Mesenchymal stem cell (in vitro differentiated cells and primary cell): ENCODE data around the gene CHCHD3.

Source experiments
- DNase-seq: peaks from one replicate; pipeline ENCODE4 v3.0.0-alpha.2; 2013
- H2AFZ ChIP-seq: one replicate; pipeline ENCODE4 v1.6.1; 2013; ENCODE audit warnings: low read depth, mild to moderate bottlenecking, control low read depth, inconsistent platforms, low read length, moderate library complexity
- H2AK5ac ChIP-seq: 2 replicates; pipeline ENCODE4 v1.6.1; 2013; ENCODE audit warnings: low read length, moderate library complexity, mild to moderate bottlenecking, inconsistent platforms; ENCODE audit not compliant: severe bottlenecking
- H2BK120ac ChIP-seq: one replicate; pipeline ENCODE4 v1.6.1; 2013; ENCODE audit warnings: low read depth, mild to moderate bottlenecking, inconsistent platforms, low read length, moderate library complexity
- H2BK12ac ChIP-seq, 2 experiments: one replicate each; pipeline ENCODE4 v1.6.1; 2013; ENCODE audit warnings: inconsistent platforms in 2 of 2, low read length in 2 of 2, mild to moderate bottlenecking in 2 of 2, moderate library complexity in 2 of 2, control low read depth in 1 of 2
- H2BK15ac ChIP-seq: one replicate; pipeline ENCODE4 v1.6.1; 2013; ENCODE audit warnings: mild to moderate bottlenecking, low read depth, inconsistent platforms; ENCODE audit not compliant: poor library complexity, severe bottlenecking
- H2BK5ac ChIP-seq: 2 replicates; pipeline ENCODE4 v1.6.1; 2013; ENCODE audit warnings: low read depth, mild to moderate bottlenecking, low read length, control low read depth, inconsistent platforms; ENCODE audit not compliant: poor library complexity, severe bottlenecking
- H3K14ac ChIP-seq, 2 experiments: one replicate each; pipeline ENCODE4 v1.6.1; 2013; ENCODE audit warnings: inconsistent platforms in 2 of 2, low read length in 2 of 2, control low read depth in 1 of 2, mild to moderate bottlenecking in 1 of 2, moderate library complexity in 1 of 2
- H3K18ac ChIP-seq, 2 experiments: one replicate each; pipeline ENCODE4 v1.6.1; 2013; ENCODE audit warnings: inconsistent platforms in 2 of 2, low read length in 2 of 2, control low read depth in 1 of 2, low read depth in 1 of 2, mild to moderate bottlenecking in 1 of 2
- H3K23ac ChIP-seq, 2 experiments: one replicate each; pipeline ENCODE4 v1.6.1; 2013; ENCODE audit warnings: inconsistent platforms in 2 of 2, low read length in 2 of 2, mild to moderate bottlenecking in 2 of 2, moderate library complexity in 2 of 2, control low read depth in 1 of 2
- H3K27ac ChIP-seq: 2 replicates; pipeline ENCODE4 v1.5.1; 2013; ENCODE audit warnings: mild to moderate bottlenecking, moderate library complexity, low read length, control low read depth, inconsistent platforms; ENCODE audit not compliant: poor library complexity, severe bottlenecking
- H3K27me3 ChIP-seq, 2 experiments: 2 replicates each; pipeline versions ENCODE4 v1.6.1 to v1.7.0; 2013; ENCODE audit warnings: low read length in 2 of 2, mild to moderate bottlenecking in 2 of 2, moderate library complexity in 2 of 2, control low read depth in 1 of 2, inconsistent platforms in 1 of 2; ENCODE audit not compliant: control insufficient read depth in 1 of 2, insufficient read depth in 1 of 2
- H3K36me3 ChIP-seq, 2 experiments: 2 replicates each; pipeline versions ENCODE4 v1.6.1 to v1.7.0; 2013; ENCODE audit warnings: low read length in 2 of 2, control low read depth in 1 of 2, inconsistent platforms in 1 of 2, low read depth in 1 of 2, mild to moderate bottlenecking in 1 of 2; ENCODE audit not compliant: insufficient read depth in 2 of 2, control insufficient read depth in 1 of 2
- H3K4ac ChIP-seq, 2 experiments: one replicate each; pipeline ENCODE4 v1.6.1; 2013; ENCODE audit warnings: inconsistent platforms in 2 of 2, low read length in 2 of 2, mild to moderate bottlenecking in 2 of 2, moderate library complexity in 2 of 2, control low read depth in 1 of 2, low read depth in 1 of 2
- H3K4me1 ChIP-seq: 2 replicates; pipeline ENCODE4 v1.6.1; 2013; ENCODE audit warnings: low read depth, low read length, control low read depth; ENCODE audit not compliant: control insufficient read depth, insufficient read depth
- H3K4me2 ChIP-seq: 2 replicates; pipeline ENCODE4 v1.6.1; 2013; ENCODE audit warnings: low read length, mild to moderate bottlenecking, inconsistent platforms; ENCODE audit not compliant: poor library complexity, severe bottlenecking
- H3K4me3 ChIP-seq, 2 experiments: 2 replicates each; pipeline versions ENCODE4 v1.5.1 to v1.7.0; 2013; ENCODE audit warnings: low read length in 2 of 2, mild to moderate bottlenecking in 2 of 2, control low read depth in 1 of 2, low read depth in 1 of 2; ENCODE audit not compliant: insufficient read depth in 1 of 2
- H3K79me1 ChIP-seq: replicated peaks from 2 replicates; pipeline ENCODE4 v1.6.1; 2013; ENCODE audit warnings: mild to moderate bottlenecking, control low read depth, low read length, inconsistent platforms; ENCODE audit not compliant: poor library complexity, severe bottlenecking
- H3K9ac ChIP-seq: 2 replicates; pipeline ENCODE4 v1.7.0; 2013; ENCODE audit warnings: mild to moderate bottlenecking, low read length, moderate library complexity
- H3K9me3 ChIP-seq: 2 replicates; pipeline ENCODE4 v1.7.0; 2013; ENCODE audit warnings: mild to moderate bottlenecking, low read length; ENCODE audit not compliant: control insufficient read depth
- H4K8ac ChIP-seq: one replicate; pipeline ENCODE4 v1.6.1; 2013; ENCODE audit warnings: inconsistent platforms, mild to moderate bottlenecking, low read length, moderate library complexity
- H4K91ac ChIP-seq: one replicate; pipeline ENCODE4 v1.6.1; 2013; ENCODE audit warnings: mild to moderate bottlenecking, low read length, inconsistent platforms
- WGBS: methylation state at CpG from one replicate; pipeline ENCODE4 v1.1.7; 2013; ENCODE audit warnings: mixed read lengths; 5-methylcytosine and 5-hydroxymethylcytosine counted together

Gene CHCHD3

GRCh38 chr7:133061792-133062191 lies 20.1 kb downstream of the CHCHD3 start:
- Histone ChIP-seq H3K4me2 (no peak overlapping the region), H3K4ac (no peak overlapping the region), H3K14ac (no peak overlapping the region), H3K79me1 (peaks cover 36% of the 10 kb centered on the region), H3K9me3 (no peaks in the 10 kb centered on the region), H4K91ac (no peak overlapping the region), H3K9ac (no peak overlapping the region), H3K18ac (no peak overlapping the region), H2BK5ac (no peak overlapping the region), H3K4me3 (no peak overlapping the region), H3K27me3 (no peaks in the 10 kb centered on the region), H2AK5ac (no peak overlapping the region), H3K4me1 (no peaks in the 10 kb centered on the region), H3K23ac (no peak overlapping the region), H2BK15ac (no peak overlapping the region), H2BK120ac (no peak overlapping the region), H3K36me3 (peaks cover 6 to 12% of the 10 kb centered on the region in 2 experiments), H3K27ac (no peak overlapping the region), H2AFZ (no peak overlapping the region), H2BK12ac (no peak overlapping the region), H4K8ac (no peak overlapping the region)
- 98% methylated on average over 2 of the region's 2 CpGs for WGBS
- no peak for DNase-seq

DNA sequence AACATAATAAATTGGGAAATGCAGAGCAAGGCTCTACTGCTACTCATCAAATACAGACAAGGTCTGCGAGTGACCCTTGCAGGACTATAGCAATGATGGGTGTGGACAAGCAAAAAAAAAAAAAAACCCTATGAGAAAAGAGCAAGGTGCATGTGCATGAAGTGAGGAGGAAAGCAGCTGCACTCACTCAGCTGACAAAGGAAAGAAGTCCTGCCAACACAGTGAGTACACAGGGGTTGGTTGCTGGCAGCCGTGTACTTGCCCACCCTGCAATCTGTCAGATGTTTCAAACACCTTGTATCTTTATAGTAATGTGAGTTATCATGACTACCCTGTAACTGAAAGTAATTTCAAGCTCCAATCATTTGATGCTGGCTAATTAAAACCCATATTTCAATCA lies 20.5 kb downstream of the CHCHD3 start:
- Histone ChIP-seq H2BK15ac (no peak overlapping the region), H4K91ac (no peak overlapping the region), H3K4me1 (no peaks in the 10 kb centered on the region), H3K79me1 (peaks cover 34% of the 10 kb centered on the region), H2AFZ (no peak overlapping the region), H3K4me2 (no peak overlapping the region), H3K23ac (no peak overlapping the region), H3K27ac (no peak overlapping the region), H3K18ac (no peak overlapping the region), H3K14ac (no peak overlapping the region), H2BK12ac (no peak overlapping the region), H3K27me3 (no peaks in the 10 kb centered on the region), H3K36me3 (peaks cover 4 to 8% of the 10 kb centered on the region in 2 experiments), H2BK5ac (no peak overlapping the region), H3K4me3 (no peak overlapping the region), H3K9me3 (no peaks in the 10 kb centered on the region), H3K9ac (no peak overlapping the region), H2AK5ac (no peak overlapping the region), H2BK120ac (no peak overlapping the region), H4K8ac (no peak overlapping the region), H3K4ac (no peak overlapping the region)
- no peak for DNase-seq
- 100% methylated on average over 1 of the region's 2 CpGs for WGBS

DNA sequence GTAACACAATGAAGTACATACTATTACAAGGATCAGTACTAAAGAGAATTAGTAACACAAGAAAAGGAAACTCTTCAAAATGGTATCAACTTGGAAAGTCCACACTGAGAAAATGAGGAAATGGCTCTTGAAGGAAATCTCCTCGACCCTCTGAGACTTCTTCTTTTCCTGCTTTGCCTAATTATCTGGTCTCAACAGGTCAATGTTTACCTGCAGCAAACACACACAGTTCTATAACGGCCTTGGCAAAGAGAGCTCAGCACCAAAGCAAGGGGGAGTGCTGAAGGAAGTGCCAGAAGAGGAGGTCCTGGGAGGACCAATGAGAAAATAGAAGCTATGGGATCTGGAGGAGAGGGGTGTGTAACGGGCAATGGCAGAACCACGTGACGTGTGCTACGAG lies 21.9 kb downstream of the CHCHD3 start:
- WGBS, result 96% methylated on average over 6 of the region's 6 CpGs
- peaks cover 39% of the 10 kb centered on the region for H3K79me1 ChIP-seq
- no peak overlapping the region for H3K18ac ChIP-seq

GRCh38 chr7:133059263-133059662 lies 22.6 kb downstream of the CHCHD3 start:
- Histone ChIP-seq H3K36me3 (peaks cover 3 to 8% of the 10 kb centered on the region in 2 experiments), H3K27me3 (no peaks in the 10 kb centered on the region), H2BK120ac (no peak overlapping the region), H4K91ac (no peak overlapping the region), H2AK5ac (no peak overlapping the region), H3K4ac (no peak overlapping the region), H3K27ac (no peak overlapping the region), H2BK12ac (no peak overlapping the region), H3K4me1 (no peaks in the 10 kb centered on the region), H3K79me1 (peaks cover 40% of the 10 kb centered on the region), H3K14ac (no peak overlapping the region), H3K9me3 (no peaks in the 10 kb centered on the region), H3K23ac (no peak overlapping the region), H4K8ac (no peak overlapping the region), H2BK5ac (no peak overlapping the region), H3K4me2 (no peak overlapping the region), H2AFZ (no peak overlapping the region), H3K9ac (no peak overlapping the region), H3K4me3 (no peak overlapping the region), H3K18ac (no peak overlapping the region), H2BK15ac (no peak overlapping the region)
- WGBS, result 82% methylated on average over 3 of the region's 6 CpGs
- DNase-seq, result no peak

More for the DNA sequence above, 21.9 kb downstream of the CHCHD3 start:
- Histone ChIP-seq H3K9me3 (no peaks in the 10 kb centered on the region), H3K4me3 (no peak overlapping the region), H3K23ac (no peak overlapping the region), H3K4ac (no peak overlapping the region), H2BK15ac (no peak overlapping the region), H2AFZ (no peak overlapping the region), H3K27me3 (no peaks in the 10 kb centered on the region), H3K4me2 (no peak overlapping the region), H3K27ac (no peak overlapping the region), H2BK12ac (no peak overlapping the region), H3K14ac (no peak overlapping the region), H2BK5ac (no peak overlapping the region), H3K36me3 (peaks cover 3 to 8% of the 10 kb centered on the region in 2 experiments), H3K4me1 (no peaks in the 10 kb centered on the region), H4K8ac (no peak overlapping the region), H3K9ac (no peak overlapping the region), H4K91ac (no peak overlapping the region), H2BK120ac (no peak overlapping the region), H2AK5ac (no peak overlapping the region)
- no peak for DNase-seq
